HepG2 (cell line): ENCODE measurements around the gene PARD3. TPM values are rescaled to one million over a fixed set of nuclear protein-coding genes. Genes with fewer than 3 reads are reported as not detected.

ENCODE experiments used
- BRD4 ChIP-seq: sonication (generic); formaldehyde crosslinking; IDR thresholded peaks from 2 replicates; pipeline ENCODE4 v1.4.0; 2020; ENCODE audit warnings: missing genetic modification reagents
- CREM ChIP-seq, 2 experiments: sonication (generic) in 1 of 2; formaldehyde crosslinking in 1 of 2; IDR thresholded peaks; 2 replicates each; pipeline versions ENCODE4 v1.4.0 to v1.6.1; 2016 to 2020; ENCODE audit warnings: antibody characterized with exemption in 1 of 2, mild to moderate bottlenecking in 1 of 2, missing genetic modification reagents in 1 of 2
- NCOR1 ChIP-seq: fragments of 200-600 bp; sonication (generic); IDR thresholded peaks from 2 replicates; pipeline ENCODE4 v1.7.0; 2017; ENCODE audit warnings: antibody characterized with exemption, low read length, borderline replicate concordance
- NR2F6 ChIP-seq, 2 experiments: IDR thresholded peaks; 2 replicates each; pipeline ENCODE4 v1.6.1; 2016; ENCODE audit warnings: antibody characterized with exemption in 1 of 2, mild to moderate bottlenecking in 1 of 2
- PLRG1 ChIP-seq: fragments of 450-650 bp; conservative IDR thresholded peaks from 2 replicates; pipeline ENCODE4 v1.6.1; 2016
- PRPF4 ChIP-seq: fragments of 200-400 bp; formaldehyde crosslinking; IDR thresholded peaks from 2 replicates; pipeline ENCODE4 v1.6.1; 2016; ENCODE audit warnings: low read length, low read depth; ENCODE audit not compliant: poor library complexity, severe bottlenecking
- RBFOX2 ChIP-seq: fragments of 200-400 bp; formaldehyde crosslinking; IDR thresholded peaks from 2 replicates; pipeline ENCODE4 v1.6.1; 2017; ENCODE audit warnings: low read depth, mild to moderate bottlenecking, low read length
- SNAPC2 ChIP-seq: sonication (generic); formaldehyde crosslinking; IDR thresholded peaks from 2 replicates; pipeline ENCODE4 v1.8.1; 2022; ENCODE audit warnings: mild to moderate bottlenecking, missing genetic modification reagents
- SSRP1 ChIP-seq: IDR thresholded peaks from 2 replicates; pipeline ENCODE4 v1.6.1; 2016; ENCODE audit warnings: control low read depth
- TBL1XR1 ChIP-seq: fragments of 150-350 bp; IDR thresholded peaks from 2 replicates; pipeline ENCODE4 v1.6.1; 2014; ENCODE audit warnings: borderline replicate concordance, low read length; ENCODE audit not compliant: partially characterized antibody
- ZNF253 ChIP-seq: sonication (generic); formaldehyde crosslinking; IDR thresholded peaks from 2 replicates; pipeline ENCODE4 v1.8.0; 2022; ENCODE audit warnings: mild to moderate bottlenecking, missing genetic modification reagents, borderline replicate concordance
- ZNF317 ChIP-seq: sonication (generic); formaldehyde crosslinking; IDR thresholded peaks from 2 replicates; pipeline ENCODE4 v1.5.0; 2020; ENCODE audit warnings: mild to moderate bottlenecking, missing genetic modification reagents
- ZNF337 ChIP-seq: sonication (generic); formaldehyde crosslinking; IDR thresholded peaks from 2 replicates; pipeline ENCODE4 v1.5.1; 2020; ENCODE audit warnings: missing genetic modification reagents, low read depth, mild to moderate bottlenecking, borderline replicate concordance
- ZNF569 ChIP-seq: sonication (generic); formaldehyde crosslinking; IDR thresholded peaks from 2 replicates; pipeline ENCODE4 v1.5.0; 2020; ENCODE audit warnings: mild to moderate bottlenecking, missing genetic modification reagents, moderate library complexity, borderline replicate concordance
- polyA plus RNA-seq, 8 experiments: library from polyadenylated mRNA; depleted of rRNA in 3 of 8; stranded (reverse) in 7 of 8; unstranded in 1 of 8; fragments of >200 nt; fragmentation: Illumina TruSeq in 4 of 8; extraction: Trizol in 4 of 8; gene quantifications; 2 replicates each; pipeline versions ENCODE4 v1.2.1 to v1.2.3, GENCODE V29; 2011 to 2016; ENCODE audit warnings: low read depth in 4 of 8, missing spikeins in 1 of 8, mixed read lengths in 1 of 8; ENCODE audit not compliant: insufficient read depth in 1 of 8
- total RNA-seq, 5 experiments: library from RNA; depleted of rRNA; stranded (reverse); fragments of >200 nt; fragmentation: Illumina TruSeq; extraction: Trizol; gene quantifications; 2 replicates each; pipeline ENCODE4 v1.2.3, GENCODE V29; 2016; ENCODE audit warnings: low read depth in 1 of 5
- TF ChIP-seq, protein P1 (sequence below): sonication (generic); formaldehyde crosslinking; conservative IDR thresholded peaks from 2 replicates; pipeline ENCODE4 v1.4.0; 2020; ENCODE audit warnings: missing genetic modification reagents
- TF ChIP-seq, protein P2 (sequence below): sonication (generic); formaldehyde crosslinking; IDR thresholded peaks from 2 replicates; pipeline ENCODE4 v1.4.0; 2020; ENCODE audit warnings: missing genetic modification reagents, borderline replicate concordance
- TF ChIP-seq, protein P3 (sequence below): sonication (generic); formaldehyde crosslinking; IDR thresholded peaks from 2 replicates; pipeline ENCODE4 v1.9.0; 2021; ENCODE audit warnings: mild to moderate bottlenecking, missing genetic modification reagents
- TF ChIP-seq, protein P4 (sequence below): sonication (generic); formaldehyde crosslinking; IDR thresholded peaks from 2 replicates; pipeline ENCODE4 v1.5.1; 2020; ENCODE audit warnings: missing genetic modification reagents, mild to moderate bottlenecking, borderline replicate concordance

PARD3 gene
- total and polyA plus RNA-seq, 2 of the 13 experiments (the other 11 are each of a cell fraction or from before 2014, with no cell fraction given) = 40.9 to 60.0 TPM

DNA sequence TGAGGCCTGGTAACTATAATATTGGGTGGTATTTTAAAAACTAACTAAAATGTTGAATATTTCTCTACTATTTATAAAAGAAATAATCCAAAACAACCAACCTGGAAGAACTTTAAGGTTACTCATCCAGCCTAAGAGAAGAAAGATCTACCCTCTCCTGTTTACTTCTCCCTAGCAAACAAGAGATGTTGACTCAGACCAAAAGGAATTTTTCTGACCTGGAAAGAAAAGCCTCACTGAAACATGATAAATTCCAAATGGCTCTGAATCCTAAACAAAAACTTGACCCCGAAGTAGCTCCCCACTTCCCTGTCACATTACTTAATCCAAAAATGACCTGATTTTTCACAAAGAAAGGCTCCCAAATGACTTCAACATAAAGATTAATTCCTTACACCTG lies 101.2 kb downstream of the PARD3 start (continued):
- no peak for TF ChIP-seq TBL1XR1
- TF ChIP-seq, protein P1, sequence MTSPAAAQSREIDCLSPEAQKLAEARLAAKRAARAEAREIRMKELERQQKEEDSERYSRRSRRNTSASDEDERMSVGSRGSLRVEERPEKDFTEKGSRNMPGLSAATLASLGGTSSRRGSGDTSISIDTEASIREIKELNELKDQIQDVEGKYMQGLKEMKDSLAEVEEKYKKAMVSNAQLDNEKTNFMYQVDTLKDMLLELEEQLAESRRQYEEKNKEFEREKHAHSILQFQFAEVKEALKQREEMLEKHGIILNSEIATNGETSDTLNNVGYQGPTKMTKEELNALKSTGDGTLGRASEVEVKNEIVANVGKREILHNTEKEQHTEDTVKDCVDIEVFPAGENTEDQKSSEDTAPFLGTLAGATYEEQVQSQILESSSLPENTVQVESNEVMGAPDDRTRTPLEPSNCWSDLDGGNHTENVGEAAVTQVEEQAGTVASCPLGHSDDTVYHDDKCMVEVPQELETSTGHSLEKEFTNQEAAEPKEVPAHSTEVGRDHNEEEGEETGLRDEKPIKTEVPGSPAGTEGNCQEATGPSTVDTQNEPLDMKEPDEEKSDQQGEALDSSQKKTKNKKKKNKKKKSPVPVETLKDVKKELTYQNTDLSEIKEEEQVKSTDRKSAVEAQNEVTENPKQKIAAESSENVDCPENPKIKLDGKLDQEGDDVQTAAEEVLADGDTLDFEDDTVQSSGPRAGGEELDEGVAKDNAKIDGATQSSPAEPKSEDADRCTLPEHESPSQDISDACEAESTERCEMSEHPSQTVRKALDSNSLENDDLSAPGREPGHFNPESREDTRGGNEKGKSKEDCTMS (CRISPR knock-in tag) = no peak
- TF ChIP-seq PLRG1 = no peak
- no peak for TF ChIP-seq ZNF253 (CRISPR knock-in tag)
- TF ChIP-seq RBFOX2 = no peak
- TF ChIP-seq CREM (IDR thresholded peaks at IDR 0.05) = peak; percentile 43; the same call in 1 of the 2 replicates
- no peak for TF ChIP-seq CREM (CRISPR knock-in tag; IDR thresholded peaks at IDR 0.05)
- TF ChIP-seq PRPF4 = no peak
- TF ChIP-seq BRD4 (CRISPR knock-in tag) = no peak
- TF ChIP-seq SSRP1 (CRISPR knock-in tag) = no peak
- peak; percentile 56 for TF ChIP-seq NR2F6 (IDR thresholded peaks at IDR 0.05)
- 0 out of 2 replicates have a peak, but pooled peaks have one; percentile 61 for TF ChIP-seq NR2F6 (CRISPR knock-in tag; IDR thresholded peaks at IDR 0.05)
- TF ChIP-seq ZNF317 = no peak
- TF ChIP-seq NCOR1 = no peak
- no peak for TF ChIP-seq ZNF337 (CRISPR knock-in tag)
- TF ChIP-seq, protein P2, sequence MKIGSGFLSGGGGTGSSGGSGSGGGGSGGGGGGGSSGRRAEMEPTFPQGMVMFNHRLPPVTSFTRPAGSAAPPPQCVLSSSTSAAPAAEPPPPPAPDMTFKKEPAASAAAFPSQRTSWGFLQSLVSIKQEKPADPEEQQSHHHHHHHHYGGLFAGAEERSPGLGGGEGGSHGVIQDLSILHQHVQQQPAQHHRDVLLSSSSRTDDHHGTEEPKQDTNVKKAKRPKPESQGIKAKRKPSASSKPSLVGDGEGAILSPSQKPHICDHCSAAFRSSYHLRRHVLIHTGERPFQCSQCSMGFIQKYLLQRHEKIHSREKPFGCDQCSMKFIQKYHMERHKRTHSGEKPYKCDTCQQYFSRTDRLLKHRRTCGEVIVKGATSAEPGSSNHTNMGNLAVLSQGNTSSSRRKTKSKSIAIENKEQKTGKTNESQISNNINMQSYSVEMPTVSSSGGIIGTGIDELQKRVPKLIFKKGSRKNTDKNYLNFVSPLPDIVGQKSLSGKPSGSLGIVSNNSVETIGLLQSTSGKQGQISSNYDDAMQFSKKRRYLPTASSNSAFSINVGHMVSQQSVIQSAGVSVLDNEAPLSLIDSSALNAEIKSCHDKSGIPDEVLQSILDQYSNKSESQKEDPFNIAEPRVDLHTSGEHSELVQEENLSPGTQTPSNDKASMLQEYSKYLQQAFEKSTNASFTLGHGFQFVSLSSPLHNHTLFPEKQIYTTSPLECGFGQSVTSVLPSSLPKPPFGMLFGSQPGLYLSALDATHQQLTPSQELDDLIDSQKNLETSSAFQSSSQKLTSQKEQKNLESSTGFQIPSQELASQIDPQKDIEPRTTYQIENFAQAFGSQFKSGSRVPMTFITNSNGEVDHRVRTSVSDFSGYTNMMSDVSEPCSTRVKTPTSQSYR (CRISPR knock-in tag) = no peak
- TF ChIP-seq, protein P3, sequence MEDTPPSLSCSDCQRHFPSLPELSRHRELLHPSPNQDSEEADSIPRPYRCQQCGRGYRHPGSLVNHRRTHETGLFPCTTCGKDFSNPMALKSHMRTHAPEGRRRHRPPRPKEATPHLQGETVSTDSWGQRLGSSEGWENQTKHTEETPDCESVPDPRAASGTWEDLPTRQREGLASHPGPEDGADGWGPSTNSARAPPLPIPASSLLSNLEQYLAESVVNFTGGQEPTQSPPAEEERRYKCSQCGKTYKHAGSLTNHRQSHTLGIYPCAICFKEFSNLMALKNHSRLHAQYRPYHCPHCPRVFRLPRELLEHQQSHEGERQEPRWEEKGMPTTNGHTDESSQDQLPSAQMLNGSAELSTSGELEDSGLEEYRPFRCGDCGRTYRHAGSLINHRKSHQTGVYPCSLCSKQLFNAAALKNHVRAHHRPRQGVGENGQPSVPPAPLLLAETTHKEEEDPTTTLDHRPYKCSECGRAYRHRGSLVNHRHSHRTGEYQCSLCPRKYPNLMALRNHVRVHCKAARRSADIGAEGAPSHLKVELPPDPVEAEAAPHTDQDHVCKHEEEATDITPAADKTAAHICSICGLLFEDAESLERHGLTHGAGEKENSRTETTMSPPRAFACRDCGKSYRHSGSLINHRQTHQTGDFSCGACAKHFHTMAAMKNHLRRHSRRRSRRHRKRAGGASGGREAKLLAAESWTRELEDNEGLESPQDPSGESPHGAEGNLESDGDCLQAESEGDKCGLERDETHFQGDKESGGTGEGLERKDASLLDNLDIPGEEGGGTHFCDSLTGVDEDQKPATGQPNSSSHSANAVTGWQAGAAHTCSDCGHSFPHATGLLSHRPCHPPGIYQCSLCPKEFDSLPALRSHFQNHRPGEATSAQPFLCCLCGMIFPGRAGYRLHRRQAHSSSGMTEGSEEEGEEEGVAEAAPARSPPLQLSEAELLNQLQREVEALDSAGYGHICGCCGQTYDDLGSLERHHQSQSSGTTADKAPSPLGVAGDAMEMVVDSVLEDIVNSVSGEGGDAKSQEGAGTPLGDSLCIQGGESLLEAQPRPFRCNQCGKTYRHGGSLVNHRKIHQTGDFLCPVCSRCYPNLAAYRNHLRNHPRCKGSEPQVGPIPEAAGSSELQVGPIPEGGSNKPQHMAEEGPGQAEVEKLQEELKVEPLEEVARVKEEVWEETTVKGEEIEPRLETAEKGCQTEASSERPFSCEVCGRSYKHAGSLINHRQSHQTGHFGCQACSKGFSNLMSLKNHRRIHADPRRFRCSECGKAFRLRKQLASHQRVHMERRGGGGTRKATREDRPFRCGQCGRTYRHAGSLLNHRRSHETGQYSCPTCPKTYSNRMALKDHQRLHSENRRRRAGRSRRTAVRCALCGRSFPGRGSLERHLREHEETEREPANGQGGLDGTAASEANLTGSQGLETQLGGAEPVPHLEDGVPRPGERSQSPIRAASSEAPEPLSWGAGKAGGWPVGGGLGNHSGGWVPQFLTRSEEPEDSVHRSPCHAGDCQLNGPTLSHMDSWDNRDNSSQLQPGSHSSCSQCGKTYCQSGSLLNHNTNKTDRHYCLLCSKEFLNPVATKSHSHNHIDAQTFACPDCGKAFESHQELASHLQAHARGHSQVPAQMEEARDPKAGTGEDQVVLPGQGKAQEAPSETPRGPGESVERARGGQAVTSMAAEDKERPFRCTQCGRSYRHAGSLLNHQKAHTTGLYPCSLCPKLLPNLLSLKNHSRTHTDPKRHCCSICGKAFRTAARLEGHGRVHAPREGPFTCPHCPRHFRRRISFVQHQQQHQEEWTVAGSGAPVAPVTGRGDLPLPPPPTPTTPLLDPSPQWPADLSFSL = no peak
- TF ChIP-seq SNAPC2 (CRISPR knock-in tag) = no peak
- TF ChIP-seq, protein P4, sequence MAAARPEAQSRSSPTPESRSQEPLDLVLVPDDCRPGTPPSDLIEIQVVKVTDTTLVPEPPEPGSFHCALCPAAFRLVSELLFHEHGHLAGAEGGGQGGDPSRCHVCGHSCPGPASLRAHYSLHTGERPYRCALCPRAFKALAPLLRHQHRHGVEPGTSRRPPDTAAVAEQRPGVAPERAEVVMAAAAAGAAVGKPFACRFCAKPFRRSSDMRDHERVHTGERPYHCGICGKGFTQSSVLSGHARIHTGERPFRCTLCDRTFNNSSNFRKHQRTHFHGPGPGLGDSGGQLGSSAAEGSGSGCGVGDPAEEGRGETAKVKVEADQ = no peak
- TF ChIP-seq ZNF569 (CRISPR knock-in tag) = no peak
